ENCODE data around the gene AP2B1. TPM values are rescaled to one million over a fixed set of nuclear protein-coding genes. Genes with fewer than 3 reads are reported as not detected.
A peak's percentile ranks its signal among the peaks of the same experiment; 100 is the strongest.

The AP2B1 gene
- total RNA-seq, 1 experiment from 2014 or later: 82.7 TPM

- Histone ChIP-seq H3K4me1 (ENCODE audit: low read length) (peaks cover 26% of the 10 kb centered on the region), H3K79me2 (ENCODE audit: low read length) (no peaks in the 10 kb centered on the region), H3K36me3 (ENCODE audit: insufficient read depth, low read length) (peaks cover 11% of the 10 kb centered on the region), H3K9me3 (ENCODE audit: low read length) (no peaks in the 10 kb centered on the region), H3K4me2 (ENCODE audit: low read depth, low read length, poor library complexity, severe bottlenecking) (no peak overlapping the region), H3K4me3 (ENCODE audit: low read length) (no peak overlapping the region), H2AFZ (ENCODE audit: low read length) (no peak overlapping the region), H3K9me2 (replicated peaks; ENCODE audit: insufficient read depth, low read length) (no peaks in the 10 kb centered on the region), H3K27ac (ENCODE audit: low read length) (no peak overlapping the region), H3K27me3 (ENCODE audit: low read length) (no peaks in the 10 kb centered on the region), H3K9ac (ENCODE audit: low read length) (no peak overlapping the region), H4K20me1 (ENCODE audit: insufficient read depth, low read depth, low read length) (no peaks in the 10 kb centered on the region)
- DNase-seq: no peak
Measured at GRCh38 chr17:35723735-35724134, 136.6 kb downstream of the AP2B1 start.

GRCh38 chr17:35725058-35725457 is 137.9 kb downstream of the AP2B1 start:
- no peak overlapping the region for H3K4me3 ChIP-seq (ENCODE audit: low read length)
- H3K36me3 ChIP-seq (ENCODE audit: insufficient read depth, low read length): peaks cover 11% of the 10 kb centered on the region
- H3K27me3 ChIP-seq (ENCODE audit: low read length): no peaks in the 10 kb centered on the region
- H3K4me2 ChIP-seq (ENCODE audit: low read depth, low read length, poor library complexity, severe bottlenecking): no peak overlapping the region
- no peaks in the 10 kb centered on the region for H3K9me2 ChIP-seq (replicated peaks; ENCODE audit: insufficient read depth, low read length)
- H3K27ac ChIP-seq (ENCODE audit: low read length): no peak overlapping the region
- H3K9ac ChIP-seq (ENCODE audit: low read length): no peak overlapping the region
- H3K9me3 ChIP-seq (ENCODE audit: low read length): no peaks in the 10 kb centered on the region
- H2AFZ ChIP-seq (ENCODE audit: low read length): no peak overlapping the region
- peaks cover 26% of the 10 kb centered on the region for H3K4me1 ChIP-seq (ENCODE audit: low read length)
- no peak for DNase-seq
- no peaks in the 10 kb centered on the region for H3K79me2 ChIP-seq (ENCODE audit: low read length)
- H4K20me1 ChIP-seq (ENCODE audit: insufficient read depth, low read depth, low read length): no peaks in the 10 kb centered on the region

GRCh38 chr17:35725802-35726126 is 138.6 kb downstream of the AP2B1 start:
- no peak overlapping the region for H2AFZ ChIP-seq (ENCODE audit: low read length)
- no peaks in the 10 kb centered on the region for H4K20me1 ChIP-seq (ENCODE audit: insufficient read depth, low read depth, low read length)
- H3K36me3 ChIP-seq (ENCODE audit: insufficient read depth, low read length): peaks cover 11% of the 10 kb centered on the region
- H3K9me2 ChIP-seq (replicated peaks; ENCODE audit: insufficient read depth, low read length): no peaks in the 10 kb centered on the region
- peak overlapping the region; percentile 53; the same call in 1 of the 2 replicates for H3K9ac ChIP-seq (ENCODE audit: low read length)
- DNase-seq: no peak
- H3K4me2 ChIP-seq (ENCODE audit: low read depth, low read length, poor library complexity, severe bottlenecking): peak overlapping the region; percentile 58
- H3K79me2 ChIP-seq (ENCODE audit: low read length): no peaks in the 10 kb centered on the region
- H3K9me3 ChIP-seq (ENCODE audit: low read length): no peaks in the 10 kb centered on the region
- H3K27ac ChIP-seq (ENCODE audit: low read length): peak overlapping the region; percentile 80; the same call in 1 of the 2 replicates
- no peak overlapping the region for H3K4me3 ChIP-seq (ENCODE audit: low read length)
- H3K4me1 ChIP-seq (ENCODE audit: low read length): peaks cover 26% of the 10 kb centered on the region
- no peaks in the 10 kb centered on the region for H3K27me3 ChIP-seq (ENCODE audit: low read length)

- Histone ChIP-seq H3K4me2 (ENCODE audit: low read depth, low read length, poor library complexity, severe bottlenecking) (peak overlapping the region; percentile 58), H3K9me3 (ENCODE audit: low read length) (no peaks in the 10 kb centered on the region), H2AFZ (ENCODE audit: low read length) (no peak overlapping the region), H3K79me2 (ENCODE audit: low read length) (no peaks in the 10 kb centered on the region), H3K9ac (ENCODE audit: low read length) (peak overlapping the region; percentile 53), H3K36me3 (ENCODE audit: insufficient read depth, low read length) (peaks cover 11% of the 10 kb centered on the region), H3K4me3 (ENCODE audit: low read length) (peak overlapping the region; percentile 40; the same call in 1 of the 2 replicates), H4K20me1 (ENCODE audit: insufficient read depth, low read depth, low read length) (no peaks in the 10 kb centered on the region), H3K27ac (ENCODE audit: low read length) (peak overlapping the region; percentile 80), H3K4me1 (ENCODE audit: low read length) (peaks cover 26% of the 10 kb centered on the region), H3K27me3 (ENCODE audit: low read length) (no peaks in the 10 kb centered on the region), H3K9me2 (replicated peaks; ENCODE audit: insufficient read depth, low read length) (no peaks in the 10 kb centered on the region)
- DNase-seq: peak; percentile 86
Measured at GRCh38 chr17:35726127-35726952, 139.2 kb downstream of the AP2B1 start.

GRCh38 chr17:35726953-35727460 is 139.9 kb downstream of the AP2B1 start:
- no peaks in the 10 kb centered on the region for H3K9me2 ChIP-seq (replicated peaks; ENCODE audit: insufficient read depth, low read length)
- peak overlapping the region; percentile 40; the same call in 1 of the 2 replicates for H3K4me3 ChIP-seq (ENCODE audit: low read length)
- H3K27ac ChIP-seq (ENCODE audit: low read length): peak overlapping the region; percentile 80
- peaks cover 11% of the 10 kb centered on the region for H3K36me3 ChIP-seq (ENCODE audit: insufficient read depth, low read length)
- DNase-seq: no peak
- H3K27me3 ChIP-seq (ENCODE audit: low read length): no peaks in the 10 kb centered on the region
- no peaks in the 10 kb centered on the region for H4K20me1 ChIP-seq (ENCODE audit: insufficient read depth, low read depth, low read length)
- H3K9me3 ChIP-seq (ENCODE audit: low read length): no peaks in the 10 kb centered on the region
- H3K4me1 ChIP-seq (ENCODE audit: low read length): peaks cover 26% of the 10 kb centered on the region
- peak overlapping the region; percentile 53 for H3K9ac ChIP-seq (ENCODE audit: low read length)
- peak overlapping the region; percentile 58 for H3K4me2 ChIP-seq (ENCODE audit: low read depth, low read length, poor library complexity, severe bottlenecking)
- no peak overlapping the region for H2AFZ ChIP-seq (ENCODE audit: low read length)
- no peaks in the 10 kb centered on the region for H3K79me2 ChIP-seq (ENCODE audit: low read length)

- Histone ChIP-seq H3K36me3 (ENCODE audit: insufficient read depth, low read length) (peaks cover 11% of the 10 kb centered on the region), H3K4me2 (ENCODE audit: low read depth, low read length, poor library complexity, severe bottlenecking) (peak overlapping the region; percentile 58), H3K9me2 (replicated peaks; ENCODE audit: insufficient read depth, low read length) (no peaks in the 10 kb centered on the region), H3K9me3 (ENCODE audit: low read length) (no peaks in the 10 kb centered on the region), H3K9ac (ENCODE audit: low read length) (no peak overlapping the region), H3K79me2 (ENCODE audit: low read length) (no peaks in the 10 kb centered on the region), H3K4me3 (ENCODE audit: low read length) (no peak overlapping the region), H4K20me1 (ENCODE audit: insufficient read depth, low read depth, low read length) (no peaks in the 10 kb centered on the region), H2AFZ (ENCODE audit: low read length) (no peak overlapping the region), H3K4me1 (ENCODE audit: low read length) (peaks cover 26% of the 10 kb centered on the region), H3K27ac (ENCODE audit: low read length) (peak overlapping the region; percentile 80), H3K27me3 (ENCODE audit: low read length) (no peaks in the 10 kb centered on the region)
- no peak for DNase-seq
Measured at GRCh38 chr17:35727635-35728034, 140.5 kb downstream of the AP2B1 start.

- no peak overlapping the region for H3K27ac ChIP-seq (ENCODE audit: low read length)
- H3K9me3 ChIP-seq (ENCODE audit: low read length): no peaks in the 10 kb centered on the region
- peaks cover 10% of the 10 kb centered on the region for H3K36me3 ChIP-seq (ENCODE audit: insufficient read depth, low read length)
- H3K27me3 ChIP-seq (ENCODE audit: low read length): no peaks in the 10 kb centered on the region
- H3K79me2 ChIP-seq (ENCODE audit: low read length): no peaks in the 10 kb centered on the region
- no peak overlapping the region for H3K4me3 ChIP-seq (ENCODE audit: low read length)
- no peak overlapping the region for H3K9ac ChIP-seq (ENCODE audit: low read length)
- DNase-seq: no peak
- H4K20me1 ChIP-seq (ENCODE audit: insufficient read depth, low read depth, low read length): no peaks in the 10 kb centered on the region
- no peak overlapping the region for H3K4me2 ChIP-seq (ENCODE audit: low read depth, low read length, poor library complexity, severe bottlenecking)
- peaks cover 26% of the 10 kb centered on the region for H3K4me1 ChIP-seq (ENCODE audit: low read length)
- H3K9me2 ChIP-seq (replicated peaks; ENCODE audit: insufficient read depth, low read length): no peaks in the 10 kb centered on the region
- H2AFZ ChIP-seq (ENCODE audit: low read length): no peak overlapping the region
Measured at GRCh38 chr17:35728551-35728950, 141.4 kb downstream of the AP2B1 start.

GRCh38 chr17:35729405-35729833 is 142.3 kb downstream of the AP2B1 start:
- H3K79me2 ChIP-seq (ENCODE audit: low read length): no peaks in the 10 kb centered on the region
- no peaks in the 10 kb centered on the region for H3K9me2 ChIP-seq (replicated peaks; ENCODE audit: insufficient read depth, low read length)
- no peak overlapping the region for H3K4me2 ChIP-seq (ENCODE audit: low read depth, low read length, poor library complexity, severe bottlenecking)
- no peak overlapping the region for H2AFZ ChIP-seq (ENCODE audit: low read length)
- DNase-seq: no peak
- no peak overlapping the region for H3K4me3 ChIP-seq (ENCODE audit: low read length)
- H3K27me3 ChIP-seq (ENCODE audit: low read length): no peaks in the 10 kb centered on the region
- peaks cover 26% of the 10 kb centered on the region for H3K4me1 ChIP-seq (ENCODE audit: low read length)
- no peaks in the 10 kb centered on the region for H3K9me3 ChIP-seq (ENCODE audit: low read length)
- H3K9ac ChIP-seq (ENCODE audit: low read length): no peak overlapping the region
- H3K27ac ChIP-seq (ENCODE audit: low read length): no peak overlapping the region
- H4K20me1 ChIP-seq (ENCODE audit: insufficient read depth, low read depth, low read length): no peaks in the 10 kb centered on the region
- H3K36me3 ChIP-seq (ENCODE audit: insufficient read depth, low read length): peaks cover 1% of the 10 kb centered on the region; the same call in 1 of the 2 replicates

All from Karpas-422 (cell line).